HG02610 (cell line): Measurements from ENCODE around the gene DPM2.

Experiments used
- ATAC-seq: cut with Tn5 transposase; IDR thresholded peaks from one replicate; pipeline ENCODE4 v1.9.1; 2021; ENCODE audit warnings: mild to moderate bottlenecking, moderate library complexity; ENCODE audit not compliant: unreplicated experiment

The DPM2 gene, protein sequence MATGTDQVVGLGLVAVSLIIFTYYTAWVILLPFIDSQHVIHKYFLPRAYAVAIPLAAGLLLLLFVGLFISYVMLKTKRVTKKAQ

DNA sequence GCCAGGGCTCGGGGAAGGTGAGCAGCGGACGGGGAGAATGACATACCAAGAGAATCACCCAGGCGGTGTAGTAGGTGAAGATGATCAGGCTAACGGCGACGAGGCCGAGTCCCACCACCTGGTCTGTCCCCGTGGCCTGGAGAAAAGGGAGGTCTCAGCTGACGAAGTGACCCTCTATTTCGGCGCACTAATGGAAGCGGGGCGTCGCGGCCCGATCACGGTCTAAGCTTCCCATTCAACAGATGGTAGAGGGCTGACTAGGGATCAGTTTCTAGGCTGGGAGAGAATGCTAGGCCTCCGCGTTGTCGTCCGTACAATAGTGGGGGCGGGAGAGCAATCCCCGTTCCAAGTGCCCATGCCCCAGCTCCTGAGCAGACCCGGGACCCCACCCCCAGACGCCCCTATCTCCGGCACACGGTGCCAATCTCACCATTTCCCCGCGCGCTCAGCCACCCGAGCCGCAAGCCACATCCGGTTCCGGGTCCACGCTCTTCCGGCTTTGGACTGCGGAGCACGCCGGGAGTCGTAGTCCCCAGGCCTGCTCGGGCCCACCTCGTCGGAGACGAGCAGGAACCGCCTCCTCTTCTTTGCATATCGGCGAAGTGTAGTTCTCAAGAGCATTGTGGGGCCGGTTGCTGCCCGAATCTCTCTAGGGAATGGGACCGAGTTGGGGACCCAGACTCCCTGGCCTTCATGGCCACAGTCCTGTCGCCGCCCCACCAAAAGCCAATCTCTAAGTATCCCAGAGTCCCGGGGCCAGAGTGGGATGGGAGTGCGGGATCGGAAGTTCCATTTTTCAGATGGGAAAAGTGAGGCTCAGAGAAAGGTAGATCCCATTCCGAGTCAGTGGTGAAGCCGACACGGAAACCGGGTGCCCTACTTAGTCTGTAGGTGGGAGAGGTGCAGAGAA, at the start of gene DPM2:
TSS of gene DPM2 (minus strand) at position 467 of the 910 bp plus-strand sequence. CDS start at position 433, 34 bp downstream.
- peak; percentile 88 for ATAC-seq

DNA sequence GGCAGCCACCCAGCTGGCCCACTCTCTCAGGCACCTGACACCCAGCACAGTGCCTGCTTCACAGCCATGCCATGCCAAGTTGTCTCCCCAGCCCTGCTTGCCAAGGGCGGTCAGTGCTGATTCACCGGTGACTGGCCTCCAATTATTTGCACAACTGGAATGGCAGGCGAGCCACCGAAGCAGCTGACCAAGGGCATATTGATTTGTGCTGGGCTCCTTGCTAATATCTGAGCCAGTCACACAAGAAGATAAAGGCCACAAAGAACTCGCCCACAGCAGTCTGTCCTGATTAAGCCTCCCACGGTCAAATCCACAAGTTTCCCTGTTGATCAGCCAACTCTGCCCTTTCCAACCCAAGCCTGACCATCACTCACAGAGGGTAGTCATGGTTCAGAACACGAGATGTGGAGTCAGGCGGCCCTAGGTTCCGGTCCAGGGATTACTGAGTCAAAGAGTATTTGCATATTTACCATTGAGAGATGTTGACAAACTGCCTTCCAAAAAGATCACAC, 49.5 kb upstream of the DPM2 start:
- no peak for ATAC-seq

DNA sequence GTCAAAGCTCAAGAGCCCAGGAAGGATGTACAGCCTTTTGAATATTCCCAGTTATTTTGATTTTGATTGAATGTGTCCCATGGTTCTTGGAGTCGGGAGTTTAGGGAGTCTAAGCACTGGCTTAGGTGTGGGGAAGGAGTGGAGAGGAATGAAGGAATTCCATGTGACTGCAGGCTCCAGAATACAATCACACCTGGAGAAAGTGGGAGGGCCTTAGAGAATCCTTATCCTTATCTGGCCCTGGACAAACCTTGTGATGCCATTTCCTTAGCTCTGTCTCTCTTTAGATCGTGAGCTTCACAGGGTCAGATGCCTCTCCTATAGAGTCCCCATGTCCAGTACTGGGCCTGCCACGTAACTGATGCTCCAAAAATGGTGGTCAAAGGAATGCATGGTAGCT, 47.4 kb upstream of the DPM2 start:
- ATAC-seq: no peak

DNA sequence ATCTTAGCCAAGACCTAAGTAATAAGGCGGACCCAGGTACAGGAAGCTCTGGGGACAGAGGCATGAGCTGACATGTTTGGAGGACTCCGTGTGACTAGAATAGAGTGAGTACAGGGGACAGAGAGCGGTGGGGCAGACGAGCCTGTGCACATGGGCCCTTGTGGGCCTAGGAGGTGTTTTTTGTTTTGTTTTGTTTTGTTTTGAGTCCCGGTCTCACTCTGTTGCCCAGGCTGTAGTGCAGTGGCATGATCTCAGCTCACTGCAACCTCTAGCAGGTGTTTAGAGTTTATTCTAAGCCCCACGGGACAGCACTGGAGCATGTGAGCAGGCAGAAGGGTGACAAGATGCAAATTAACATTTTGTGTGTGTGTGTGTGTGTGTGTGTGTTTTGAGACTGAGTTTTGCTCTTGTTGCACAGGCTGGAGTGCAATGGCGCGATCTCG, 46.2 kb upstream of the DPM2 start:
- peak; percentile 44 for ATAC-seq

DNA sequence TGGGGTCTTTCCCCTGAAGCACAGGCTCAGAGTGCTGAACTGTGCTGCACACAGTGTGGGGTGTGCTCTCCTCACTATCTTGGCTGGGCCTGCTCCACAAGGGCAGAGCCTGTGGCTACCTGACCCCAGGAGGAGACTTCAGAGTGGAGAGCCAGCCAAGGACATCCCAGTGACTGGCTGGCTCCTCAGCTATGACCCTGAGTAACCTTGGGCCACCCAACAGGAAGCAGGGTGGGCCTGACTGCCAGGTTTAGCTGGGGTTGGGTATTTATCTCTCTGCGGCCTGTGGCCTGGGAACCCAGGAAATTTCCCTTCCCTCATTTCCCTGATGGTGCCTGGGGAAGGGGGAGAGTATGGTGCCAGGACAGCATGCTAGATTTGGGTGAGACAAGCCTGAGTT, 45.3 kb upstream of the DPM2 start:
- no peak for ATAC-seq

DNA sequence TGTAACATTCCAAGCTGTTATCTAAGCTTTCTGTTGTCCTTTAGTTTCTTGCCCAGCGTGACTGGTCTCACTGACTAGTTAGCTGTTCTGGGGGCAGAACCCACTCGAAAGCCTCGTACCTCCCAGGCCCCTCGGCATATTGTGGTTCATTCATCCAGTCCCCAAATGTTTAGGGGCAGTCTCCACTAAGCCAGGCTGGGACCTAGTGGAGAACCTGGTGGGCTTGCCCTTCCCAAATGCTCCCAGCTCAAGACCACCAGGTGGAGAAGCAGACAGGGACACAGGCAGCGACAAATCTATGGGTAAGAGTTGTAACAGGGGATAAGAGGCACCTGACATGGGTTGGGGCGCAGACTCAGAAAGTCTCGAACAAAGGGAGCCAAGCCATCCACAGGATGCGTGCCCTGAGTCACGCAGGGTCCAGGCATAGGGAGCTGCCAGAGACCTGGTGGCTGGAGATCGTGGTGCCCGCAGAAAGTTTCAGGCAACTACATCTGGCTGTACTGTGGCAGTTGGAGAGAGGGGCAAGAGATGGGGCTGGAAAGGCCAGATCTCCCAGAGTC, 44.0 kb upstream of the DPM2 start:
- no peak for ATAC-seq

DNA sequence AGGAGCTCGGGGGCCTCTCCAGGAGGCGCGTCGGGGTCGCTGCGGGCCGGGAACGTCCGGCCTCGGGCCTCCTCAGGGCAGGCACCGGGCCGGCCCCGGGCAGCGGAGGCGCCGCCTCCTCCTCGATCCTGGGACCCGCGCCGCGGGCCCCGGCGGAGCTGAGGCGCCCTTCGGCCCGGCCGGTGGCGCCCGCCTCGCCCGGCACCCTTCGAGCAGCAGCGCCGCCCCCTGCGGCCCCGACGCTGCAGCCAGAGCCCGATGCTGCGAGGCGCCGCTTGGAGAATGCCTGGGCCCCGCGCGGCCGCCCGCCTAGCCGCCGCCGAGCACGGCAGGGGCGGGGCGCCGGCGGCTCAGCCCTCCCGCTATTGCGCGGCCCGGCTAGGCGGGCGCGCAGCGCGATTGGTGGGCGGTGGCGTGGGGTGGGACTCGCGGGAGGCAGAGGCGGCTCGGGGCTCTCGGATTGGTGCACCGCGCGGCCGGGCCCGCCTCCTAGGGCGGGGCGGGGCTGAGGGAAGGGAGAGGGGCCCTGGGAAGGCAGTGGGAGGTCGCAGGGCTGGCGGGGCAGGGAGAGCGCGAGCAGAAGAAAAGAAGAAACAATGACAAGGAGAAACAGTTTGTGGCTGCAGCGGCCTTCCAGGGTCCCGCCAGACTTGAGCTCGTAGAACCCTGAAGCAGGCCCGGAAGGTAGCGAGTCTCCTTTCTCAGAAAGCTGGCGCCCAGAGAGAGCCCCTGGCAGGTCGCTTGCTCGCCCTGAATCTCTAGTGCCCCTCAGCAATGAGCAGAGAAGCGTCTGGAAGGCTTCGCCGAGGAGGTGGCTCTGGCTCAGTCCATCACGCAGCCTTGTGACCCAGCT, 43.3 kb upstream of the DPM2 start, which contains the start of gene EEIG1:
TSS of gene EEIG1 (minus strand) at position 284 of the 853 bp plus-strand sequence. CDS start 852 bp downstream, outside the sequence.
- ATAC-seq: peak; percentile 80

DNA sequence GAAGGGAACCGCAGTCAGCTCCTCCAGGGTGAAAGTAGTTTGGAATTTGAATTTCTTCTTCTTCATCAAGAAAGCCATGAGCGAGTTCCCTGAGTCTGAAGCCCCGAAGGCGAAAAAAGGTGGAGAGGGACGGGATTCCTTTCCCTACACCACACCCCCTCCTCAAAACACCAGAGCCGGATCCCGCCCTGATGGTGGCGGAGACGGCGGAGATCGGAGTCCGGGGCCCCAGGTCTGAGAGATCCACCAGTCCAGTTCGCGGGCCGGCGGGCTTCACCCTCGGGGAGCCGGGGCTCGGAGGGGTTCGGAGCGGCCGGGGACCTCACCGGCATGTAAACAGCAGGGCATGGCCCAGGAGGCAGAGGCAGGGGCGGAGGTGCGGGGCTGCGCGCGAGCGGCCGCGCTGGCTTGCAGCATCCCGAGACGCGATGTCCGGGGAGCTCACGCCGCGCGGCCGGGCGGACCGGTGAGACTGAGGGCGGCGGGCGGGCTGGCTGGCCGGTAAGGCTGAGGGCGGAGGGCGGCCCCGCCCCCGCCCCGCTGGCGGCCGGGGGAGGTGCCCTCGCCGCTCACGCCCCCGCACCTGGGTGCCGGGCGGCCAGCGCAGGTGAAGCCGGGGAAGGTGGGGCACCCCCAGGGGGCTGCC, 42.5 kb upstream of the DPM2 start:
- peak; percentile 27 for ATAC-seq

DNA sequence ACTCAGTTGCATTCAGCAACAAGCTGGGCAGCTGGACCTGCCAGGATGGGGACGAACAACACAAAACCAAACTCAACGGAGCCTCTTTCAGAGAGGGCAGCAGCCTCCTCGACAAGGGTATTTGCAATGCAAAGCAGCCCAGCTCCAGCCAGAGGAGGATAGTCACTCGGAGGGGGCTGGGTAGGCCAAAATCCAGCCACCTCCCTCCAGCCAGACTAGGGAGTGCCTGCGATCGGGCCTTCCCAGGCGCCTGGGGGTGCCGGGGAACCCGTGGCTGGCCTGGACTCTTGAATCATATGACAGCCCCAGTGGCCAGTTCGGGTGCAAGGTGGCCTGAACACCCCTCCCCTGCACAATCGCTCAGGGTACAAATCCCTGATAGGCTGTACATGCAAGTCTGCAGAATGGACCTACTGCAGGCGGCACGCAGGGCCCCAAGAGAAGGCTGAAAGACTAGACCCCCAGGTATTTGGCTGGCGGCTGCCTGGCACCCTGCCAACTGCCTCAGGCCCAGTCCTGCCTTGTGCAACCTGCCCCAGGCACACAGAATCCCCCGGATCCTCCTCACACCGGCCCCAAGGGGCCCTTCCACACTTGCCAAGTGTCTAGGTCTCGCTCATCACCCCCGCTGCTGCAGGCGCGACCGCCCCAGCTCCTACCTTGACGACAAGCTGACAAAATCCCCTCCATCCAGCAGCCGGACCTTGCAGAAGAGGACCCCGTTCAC, 41.8 kb upstream of the DPM2 start:
- ATAC-seq: no peak

DNA sequence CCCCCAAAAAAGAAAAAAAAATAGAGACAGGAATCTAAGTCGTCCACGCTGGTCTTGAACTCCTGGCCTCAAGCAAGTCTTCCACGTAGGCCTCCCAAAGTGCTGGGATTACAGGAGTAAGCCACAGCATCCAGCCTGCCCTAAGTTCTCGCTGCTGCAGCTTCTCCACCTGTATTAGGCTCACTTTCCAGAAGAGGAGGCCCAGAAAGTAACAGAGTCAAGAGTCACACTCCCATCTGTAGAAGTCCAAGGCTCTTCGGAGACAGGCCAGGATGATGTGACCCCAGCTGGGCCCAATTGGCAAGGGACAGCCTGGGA, 41.3 kb upstream of the DPM2 start:
- no peak for ATAC-seq

DNA sequence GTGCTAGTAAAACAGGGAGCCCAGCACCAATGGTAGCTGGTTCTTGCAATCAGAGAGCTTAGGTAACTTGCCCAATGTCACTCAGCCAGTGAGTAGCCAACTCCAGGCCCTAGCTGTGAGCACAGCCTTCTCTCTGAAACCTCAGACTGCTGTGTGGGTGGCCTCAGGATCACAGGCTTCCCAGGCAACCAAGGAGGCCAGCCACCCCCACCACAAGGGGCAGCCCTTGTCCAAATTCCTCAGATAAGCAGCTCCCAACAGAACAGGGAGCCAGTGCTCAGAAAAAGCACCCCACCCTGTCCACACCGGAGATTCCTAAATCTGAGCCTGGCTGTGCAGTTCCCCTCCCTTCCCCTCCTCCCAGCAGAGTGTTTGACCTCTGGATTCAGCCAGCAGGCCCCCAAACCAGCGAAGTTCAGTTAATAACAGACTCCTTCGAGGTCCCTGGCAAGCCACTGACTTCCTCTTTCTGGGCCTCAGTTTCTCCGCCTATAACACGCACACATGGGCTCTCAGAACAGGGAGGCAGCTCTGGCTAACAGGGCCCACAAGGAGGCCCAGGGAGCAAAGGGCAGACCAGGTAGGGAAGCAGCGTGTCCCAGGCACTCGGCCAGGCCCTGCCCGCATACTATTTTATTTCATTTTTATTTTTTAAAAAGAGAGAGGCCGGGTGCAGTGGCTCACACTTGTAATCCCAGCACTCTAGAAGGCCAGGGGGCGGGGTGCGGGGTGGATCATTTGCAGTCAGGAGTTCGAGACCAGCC, 40.4 kb upstream of the DPM2 start:
- no peak for ATAC-seq

DNA sequence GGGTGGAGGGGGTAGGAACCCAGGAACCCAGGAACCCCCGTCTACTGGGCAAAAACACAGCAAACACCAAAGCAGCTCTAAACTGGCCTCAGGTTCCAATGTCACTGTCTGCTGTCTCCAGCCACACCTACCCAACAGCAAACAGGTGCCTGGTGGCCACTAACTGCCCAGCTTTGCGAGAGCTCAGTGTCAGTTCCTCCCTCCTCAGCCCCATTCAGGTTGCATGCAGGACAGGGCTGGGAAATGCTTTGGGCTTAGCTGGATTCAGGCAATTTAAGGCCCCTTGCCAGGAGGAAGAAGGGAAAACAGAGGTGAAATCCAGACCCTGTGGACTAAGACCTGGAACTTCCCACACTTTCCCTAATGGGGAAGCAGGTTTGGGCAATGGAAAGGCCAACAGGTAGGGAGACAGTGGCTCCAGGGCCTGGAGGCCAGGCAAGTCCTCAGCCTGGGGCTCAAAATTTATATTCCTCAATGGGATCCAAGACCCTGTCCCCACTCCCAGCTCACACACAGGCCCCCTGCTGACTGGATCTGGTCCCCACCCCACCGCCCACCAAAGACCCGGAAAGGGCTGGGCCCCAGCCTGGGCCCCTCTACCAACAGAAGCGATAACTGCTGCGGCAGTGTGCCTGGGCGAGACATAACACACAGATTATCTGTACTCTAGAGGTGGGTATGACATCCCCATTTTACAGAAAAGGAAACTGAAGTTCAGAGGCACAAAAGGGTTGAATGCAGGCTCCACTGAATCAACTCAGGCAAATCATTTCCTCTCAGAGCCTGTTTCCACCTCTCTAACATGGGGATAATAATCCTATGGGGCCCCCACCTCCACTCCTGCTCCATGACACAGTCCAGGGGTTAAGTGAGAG, 39.6 kb upstream of the DPM2 start:
- ATAC-seq: no peak

DNA sequence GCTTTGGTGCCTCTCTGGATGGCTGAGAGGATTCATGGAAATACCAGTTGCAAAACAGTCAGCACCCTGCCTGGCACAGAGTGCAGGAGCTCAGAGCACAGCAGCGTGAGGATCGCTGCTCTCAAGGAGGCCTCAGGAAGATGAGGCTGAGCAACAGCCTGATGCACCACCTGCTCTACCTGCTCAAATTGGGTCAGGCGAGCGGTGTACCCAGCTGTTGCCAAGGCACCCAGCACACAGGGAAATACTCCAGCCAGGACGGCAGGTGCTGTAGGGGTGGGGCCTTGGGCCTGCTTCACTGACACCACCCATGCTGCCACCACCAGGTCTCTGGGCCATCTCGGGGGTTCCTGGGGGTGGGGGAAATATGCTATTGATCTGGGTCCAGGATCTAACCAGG, 38.8 kb upstream of the DPM2 start:
- ATAC-seq: no peak

DNA sequence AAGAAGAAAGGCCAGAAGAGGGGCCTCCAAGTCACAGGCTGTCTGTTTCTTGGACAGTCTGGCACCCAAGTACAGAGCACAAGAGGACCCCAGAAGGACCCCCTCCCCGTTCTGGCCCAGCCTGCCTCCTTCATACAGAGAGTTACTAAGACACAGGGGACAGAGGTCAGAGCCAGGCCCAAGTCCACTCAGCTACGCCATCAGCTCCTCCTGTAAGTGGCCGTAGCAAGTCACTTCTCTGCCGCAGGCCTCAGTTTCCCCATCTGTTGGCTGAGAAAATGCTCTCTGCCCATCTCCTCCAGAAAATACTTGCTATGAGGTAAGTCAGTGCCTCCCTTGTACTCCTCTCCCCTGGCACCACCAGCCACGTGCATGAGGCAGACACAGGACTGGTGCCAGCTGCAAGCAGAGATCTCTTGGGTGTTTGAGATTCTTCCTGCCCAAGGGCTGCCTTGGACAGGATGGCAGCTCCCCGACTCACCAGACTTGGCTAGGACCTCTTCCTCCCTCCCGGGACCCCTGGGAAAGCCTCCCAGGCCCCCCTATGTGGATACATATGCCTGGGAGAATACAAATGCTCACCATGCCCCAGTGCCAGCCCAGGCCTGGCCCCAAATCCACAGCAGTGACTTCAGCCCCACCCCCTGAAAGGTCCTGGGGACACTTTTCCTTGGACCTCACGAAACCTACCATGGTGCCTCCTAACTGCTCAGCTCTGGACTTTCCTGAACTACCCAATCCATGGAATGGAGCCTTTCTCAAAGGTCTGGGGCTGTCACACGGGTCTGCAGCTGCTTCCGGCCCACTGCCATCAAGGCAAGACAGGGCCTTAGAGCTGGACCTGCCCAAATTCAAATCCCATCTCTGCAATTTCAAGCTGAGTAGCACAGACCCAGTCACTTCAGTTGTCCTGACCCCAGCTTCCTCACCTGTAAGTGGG, 38.0 kb upstream of the DPM2 start:
- no peak for ATAC-seq

DNA sequence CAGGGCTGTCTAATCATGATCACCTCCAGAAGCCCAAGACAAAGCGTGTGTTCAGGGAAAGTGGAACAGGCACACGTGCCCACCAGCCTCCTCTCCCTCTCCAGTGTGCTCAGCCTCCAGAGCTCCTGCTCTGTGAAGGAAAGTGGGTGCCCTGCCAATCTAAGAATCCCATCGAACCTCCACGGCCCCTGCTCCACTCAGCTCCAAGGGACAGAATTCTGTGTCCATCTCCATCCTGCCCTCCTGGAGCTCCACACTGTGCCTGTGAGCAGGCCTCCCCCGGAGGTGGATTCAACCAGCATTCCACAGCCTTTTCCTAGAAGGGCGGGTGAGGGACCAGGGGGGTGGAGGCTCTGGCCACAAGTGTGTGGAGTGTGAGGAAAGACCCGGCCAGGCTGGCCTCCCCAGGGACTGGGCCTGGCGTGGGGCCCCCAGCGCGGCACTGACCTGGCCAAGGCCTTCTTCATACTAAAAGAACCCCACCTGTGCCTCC, 37.2 kb upstream of the DPM2 start:
- ATAC-seq: no peak

DNA sequence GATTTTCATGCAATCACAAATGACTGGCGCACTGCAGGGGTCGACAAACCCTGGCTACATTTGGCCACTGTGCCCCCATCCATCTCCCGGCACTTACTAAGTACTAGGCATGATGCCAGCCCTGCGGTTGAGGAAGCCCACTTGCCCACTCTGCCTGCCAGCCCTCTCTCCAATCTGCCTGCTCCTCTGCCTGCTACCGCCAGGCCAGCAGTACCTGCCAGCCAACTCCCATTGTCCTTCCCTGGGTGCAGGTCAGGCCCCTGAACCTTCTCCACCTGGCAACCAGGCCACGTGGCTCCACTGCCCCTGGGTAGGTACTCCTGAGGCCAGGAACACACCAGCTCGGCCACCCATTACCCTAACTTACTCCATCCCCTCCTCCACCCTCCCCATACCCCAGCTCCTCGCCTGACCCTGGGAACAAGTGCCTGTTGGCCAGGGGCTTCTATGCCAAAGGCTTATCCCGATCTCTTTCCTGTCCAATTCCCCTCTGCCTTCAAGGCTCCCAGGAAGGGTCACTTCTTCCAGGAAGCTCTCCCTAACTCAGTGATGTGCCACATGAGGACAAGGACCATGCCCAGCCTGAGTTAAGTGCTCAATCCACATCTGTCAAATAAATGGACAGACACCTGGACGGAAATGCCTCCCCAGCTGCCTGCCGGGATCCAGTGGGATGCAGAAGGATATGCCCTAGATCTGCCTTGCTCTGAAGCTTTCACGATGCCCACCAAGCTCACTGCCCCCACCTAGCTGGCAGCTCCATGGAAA, 36.5 kb upstream of the DPM2 start:
- no peak for ATAC-seq
